ENCODE measurements around the gene AFF1. TPM values are rescaled to one million over a fixed set of nuclear protein-coding genes. Genes with fewer than 3 reads are reported as not detected.

AFF1 gene
- total RNA-seq, 1 donor from 2014 or later = 99.9 TPM

DNA sequence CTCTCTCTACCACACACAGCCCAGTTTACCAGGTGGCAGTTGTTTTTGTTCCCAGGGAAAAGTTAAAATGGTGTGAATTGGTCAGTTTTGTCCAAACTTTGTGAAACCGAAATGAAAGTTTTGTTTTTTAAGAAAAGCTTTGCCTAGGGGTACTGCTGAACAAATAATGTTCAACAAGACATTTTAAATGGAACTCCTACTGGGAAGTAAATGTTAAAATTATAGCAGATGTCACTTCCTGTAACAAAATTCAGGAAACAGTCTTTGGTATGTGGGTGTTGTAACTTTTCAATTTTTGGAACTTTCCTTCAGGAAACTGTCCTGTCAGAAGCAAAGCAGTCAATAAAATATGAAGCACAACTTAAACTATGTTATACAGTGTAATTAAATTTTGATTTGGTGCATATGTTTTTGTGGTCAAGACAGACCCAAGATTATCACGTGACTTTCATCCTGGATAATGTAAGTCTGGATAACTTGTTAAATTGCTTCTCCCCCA lies 79.5 kb downstream of the AFF1 start:
- H3K27ac ChIP-seq = peak overlapping the region; percentile 96
- H3K9me3 ChIP-seq = no peaks in the 10 kb centered on the region
- H3K36me3 ChIP-seq = no peaks in the 10 kb centered on the region
- peaks cover 95% of the 10 kb centered on the region for H3K4me1 ChIP-seq
- TF ChIP-seq POLR2AphosphoS5 (IDR thresholded peaks at IDR 0.05; ENCODE audit: insufficient read depth in 1 of 2, low read depth in 1 of 2) = peak in 1 of 2 donors; percentile 61
- TF ChIP-seq, protein P1, sequence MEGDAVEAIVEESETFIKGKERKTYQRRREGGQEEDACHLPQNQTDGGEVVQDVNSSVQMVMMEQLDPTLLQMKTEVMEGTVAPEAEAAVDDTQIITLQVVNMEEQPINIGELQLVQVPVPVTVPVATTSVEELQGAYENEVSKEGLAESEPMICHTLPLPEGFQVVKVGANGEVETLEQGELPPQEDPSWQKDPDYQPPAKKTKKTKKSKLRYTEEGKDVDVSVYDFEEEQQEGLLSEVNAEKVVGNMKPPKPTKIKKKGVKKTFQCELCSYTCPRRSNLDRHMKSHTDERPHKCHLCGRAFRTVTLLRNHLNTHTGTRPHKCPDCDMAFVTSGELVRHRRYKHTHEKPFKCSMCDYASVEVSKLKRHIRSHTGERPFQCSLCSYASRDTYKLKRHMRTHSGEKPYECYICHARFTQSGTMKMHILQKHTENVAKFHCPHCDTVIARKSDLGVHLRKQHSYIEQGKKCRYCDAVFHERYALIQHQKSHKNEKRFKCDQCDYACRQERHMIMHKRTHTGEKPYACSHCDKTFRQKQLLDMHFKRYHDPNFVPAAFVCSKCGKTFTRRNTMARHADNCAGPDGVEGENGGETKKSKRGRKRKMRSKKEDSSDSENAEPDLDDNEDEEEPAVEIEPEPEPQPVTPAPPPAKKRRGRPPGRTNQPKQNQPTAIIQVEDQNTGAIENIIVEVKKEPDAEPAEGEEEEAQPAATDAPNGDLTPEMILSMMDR (IDR thresholded peaks at IDR 0.05) = no peak
- TF ChIP-seq POLR2A (IDR thresholded peaks at IDR 0.05) = no peak
- DNase-seq (ENCODE audit: extremely low spot score in 2 of 2) = no peak
- intact Hi-C loops (cut with DNase I) = no loop called here
- no peak overlapping the region for H3K4me3 ChIP-seq
- H3K27me3 ChIP-seq = no peaks in the 10 kb centered on the region

DNA sequence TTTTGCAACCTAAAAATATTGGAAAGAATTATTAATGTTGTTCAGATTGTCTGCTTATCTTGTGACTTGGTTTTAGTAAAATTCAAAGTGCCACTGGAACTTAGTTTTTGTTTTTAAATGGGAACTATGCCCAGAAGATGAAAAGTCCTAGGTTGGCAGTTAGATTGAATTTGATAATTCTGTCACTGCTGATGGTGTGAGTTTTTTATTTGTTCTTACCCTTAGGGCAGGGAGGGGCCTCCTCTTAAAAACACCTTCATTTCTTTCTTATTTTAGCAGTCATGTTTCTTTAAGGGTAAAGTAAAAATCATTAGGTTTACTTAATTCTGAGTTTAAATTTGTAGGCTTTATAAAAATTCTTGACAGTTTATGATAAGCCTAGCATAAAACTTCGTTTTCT lies 80.6 kb downstream of the AFF1 start:
- intact Hi-C loops (cut with DNase I) = no loop called here
- H3K36me3 ChIP-seq = no peaks in the 10 kb centered on the region
- TF ChIP-seq, protein P1 (IDR thresholded peaks at IDR 0.05) = no peak
- TF ChIP-seq POLR2A (IDR thresholded peaks at IDR 0.05) (no peak), POLR2AphosphoS5 (IDR thresholded peaks at IDR 0.05; ENCODE audit: insufficient read depth in 1 of 2, low read depth in 1 of 2) (no peak)
- peak overlapping the region; percentile 96 for H3K27ac ChIP-seq
- H3K9me3 ChIP-seq = no peaks in the 10 kb centered on the region
- peaks cover 92% of the 10 kb centered on the region for H3K4me1 ChIP-seq
- H3K27me3 ChIP-seq = no peaks in the 10 kb centered on the region
- no peak overlapping the region for H3K4me3 ChIP-seq
- no peak for DNase-seq (ENCODE audit: extremely low spot score in 2 of 2)

DNA sequence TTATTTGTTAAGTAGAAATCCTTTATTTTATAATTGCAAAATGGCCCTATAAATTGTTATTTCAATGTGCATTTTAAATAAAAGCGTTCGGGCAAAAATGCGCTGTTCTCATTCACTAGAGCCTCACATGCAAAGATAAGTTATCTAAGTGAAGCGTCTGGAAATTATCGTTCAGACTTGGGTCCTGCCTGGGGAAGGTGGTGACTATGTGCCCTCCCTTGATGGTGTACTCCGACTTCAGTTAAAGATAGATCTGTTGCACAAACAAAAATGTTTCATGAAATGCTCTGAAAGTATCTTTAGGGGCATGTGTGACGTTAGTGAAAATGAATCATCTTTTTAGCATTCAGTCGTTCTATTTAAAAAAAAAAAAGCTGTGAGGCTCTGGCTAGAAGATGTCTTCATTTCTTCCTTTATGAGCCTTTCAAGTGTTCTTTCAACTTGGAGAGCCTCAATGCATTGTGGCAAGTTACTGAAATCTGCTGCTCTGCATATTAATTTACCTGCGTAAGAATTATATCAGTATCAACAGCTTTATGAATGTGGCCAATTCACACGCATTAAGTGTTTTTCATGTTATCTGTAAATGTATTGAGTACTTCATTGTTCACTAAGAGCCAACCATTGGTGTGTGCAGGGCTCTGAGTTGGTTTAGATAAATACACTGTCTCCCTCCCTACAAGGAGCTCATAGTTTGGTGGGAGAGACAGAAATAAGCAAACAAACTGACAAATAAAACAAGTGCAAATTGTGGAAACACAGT lies 83.0 kb downstream of the AFF1 start:
- H3K36me3 ChIP-seq = no peaks in the 10 kb centered on the region
- no peak overlapping the region for H3K4me3 ChIP-seq
- no peaks in the 10 kb centered on the region for H3K27me3 ChIP-seq
- TF ChIP-seq POLR2A (IDR thresholded peaks at IDR 0.05) = no peak
- TF ChIP-seq, protein P1 (IDR thresholded peaks at IDR 0.05) = no peak
- no peak for TF ChIP-seq POLR2AphosphoS5 (IDR thresholded peaks at IDR 0.05; ENCODE audit: insufficient read depth in 1 of 2, low read depth in 1 of 2)
- peak overlapping the region; percentile 81 for H3K27ac ChIP-seq
- peaks cover 79% of the 10 kb centered on the region for H3K4me1 ChIP-seq
- DNase-seq (ENCODE audit: extremely low spot score in 2 of 2) = no peak
- intact Hi-C loops (cut with DNase I) = no loop called here
- H3K9me3 ChIP-seq = no peaks in the 10 kb centered on the region

DNA sequence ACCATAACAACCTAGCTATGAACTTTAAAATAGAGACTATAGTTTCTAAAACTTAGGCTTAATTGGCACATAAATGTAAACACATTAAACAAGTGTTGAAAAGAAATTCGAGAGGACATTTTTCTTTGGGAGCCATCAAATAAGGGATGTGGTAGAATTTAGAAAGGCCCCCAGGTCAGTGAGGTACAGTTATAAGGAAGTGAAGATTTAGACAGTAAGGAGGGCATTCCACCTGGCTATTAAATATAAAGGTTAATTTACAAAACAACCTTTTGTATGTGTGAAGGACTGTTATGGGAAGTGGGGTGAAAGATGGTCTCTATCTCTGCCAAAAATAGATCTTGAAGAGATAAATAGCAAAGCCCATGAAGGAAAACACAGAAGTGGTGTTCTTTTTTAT lies 83.9 kb downstream of the AFF1 start:
- Histone ChIP-seq H3K4me3 (no peak overlapping the region), H3K36me3 (no peaks in the 10 kb centered on the region), H3K27me3 (no peaks in the 10 kb centered on the region), H3K27ac (peak overlapping the region; percentile 81), H3K9me3 (no peaks in the 10 kb centered on the region), H3K4me1 (peaks cover 75% of the 10 kb centered on the region)
- no peak for DNase-seq (ENCODE audit: extremely low spot score in 2 of 2)
- TF ChIP-seq, protein P1 (IDR thresholded peaks at IDR 0.05) = no peak
- no peak for TF ChIP-seq POLR2AphosphoS5 (IDR thresholded peaks at IDR 0.05; ENCODE audit: insufficient read depth in 1 of 2, low read depth in 1 of 2)
- no peak for TF ChIP-seq POLR2A (IDR thresholded peaks at IDR 0.05)
- intact Hi-C loops (cut with DNase I) = no loop called here

DNA sequence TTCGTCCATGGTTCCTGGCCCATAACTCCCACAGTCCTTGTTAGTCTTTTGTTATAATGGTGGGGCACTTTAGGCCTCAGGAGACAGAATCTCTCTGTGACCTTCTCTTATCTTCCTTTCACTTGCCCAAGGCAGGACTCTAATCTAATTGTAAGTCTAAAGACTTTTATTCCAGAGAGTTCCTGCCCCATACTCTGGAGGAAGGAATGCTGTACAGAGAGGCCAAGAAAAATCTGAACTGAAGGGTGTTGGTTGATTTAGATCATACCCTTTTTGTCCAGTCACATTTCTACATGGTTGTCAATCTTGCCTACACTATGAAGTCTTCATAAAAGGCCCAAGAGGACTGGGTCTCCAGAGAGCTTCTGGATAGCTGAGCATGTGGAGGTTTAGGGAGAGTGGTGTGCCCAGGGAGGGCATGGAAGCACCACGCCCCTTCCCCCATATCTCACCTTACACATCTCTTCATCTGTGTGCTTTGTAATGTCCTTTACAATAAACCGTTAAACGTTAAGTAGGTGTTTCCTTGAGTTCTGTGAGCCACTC lies 84.5 kb downstream of the AFF1 start:
- Histone ChIP-seq H3K4me3 (no peak overlapping the region), H3K27me3 (no peaks in the 10 kb centered on the region), H3K36me3 (no peaks in the 10 kb centered on the region), H3K9me3 (no peaks in the 10 kb centered on the region), H3K27ac (peak overlapping the region; percentile 53), H3K4me1 (peaks cover 75% of the 10 kb centered on the region)
- no peak for DNase-seq (ENCODE audit: extremely low spot score in 2 of 2)
- intact Hi-C loops (cut with DNase I) = no loop called here
- TF ChIP-seq POLR2AphosphoS5 (IDR thresholded peaks at IDR 0.05; ENCODE audit: insufficient read depth in 1 of 2, low read depth in 1 of 2) = no peak
- TF ChIP-seq POLR2A (IDR thresholded peaks at IDR 0.05) = no peak
- TF ChIP-seq, protein P1 (IDR thresholded peaks at IDR 0.05) = no peak
